HCT116 (cell line): Measurements from ENCODE around the gene ZNF783. TPM values are rescaled to one million over a fixed set of nuclear protein-coding genes. Genes with fewer than 3 reads are reported as not detected.

ENCODE experiments used
- ATAC-seq: fragments of 200-7000 bp; cut with Tn5 transposase; 2 replicates; pipeline ENCODE4 v1.9.1; 2020; ENCODE audit warnings: mild to moderate bottlenecking, moderate library complexity
- BruUV-seq: library from RNA; stranded (reverse); fragments of 400-500 nt; replicated peaks from 2 replicates; lab custom pipeline; 2021; lab: Mats Ljungman, UMichigan
- CTCF ChIA-PET: fragments of 300-600 bp; sonication (Branson Sonifier 250); formaldehyde crosslinking; loops from one replicate; lab custom pipeline; 2021; ENCODE audit warnings: antibody characterized with exemption; lab: Charles Lee
- POLR2A ChIA-PET: fragments of 300-600, 350-600 bp; sonication (Branson Sonifier 250); formaldehyde crosslinking; loops from one replicate; lab custom pipeline; 2021; ENCODE audit warnings: antibody characterized with exemption; lab: Charles Lee
- RAD21 ChIA-PET, 2 experiments: fragments of 300-600 bp; sonication (Branson Sonifier 250); formaldehyde crosslinking; loops; one replicate each; lab custom pipeline; 2023; ENCODE audit warnings: low total read pairs in 2 of 2; ENCODE audit not compliant: uncharacterized antibody in 2 of 2, unreplicated experiment in 2 of 2, low non-redundant PET in 1 of 2; lab: Charles Lee
- DNase-seq: peaks from one replicate; pipeline ENCODE4 v3.0.0-alpha.2; 2010; ENCODE audit warnings: low read depth, low spot score
- H2AFZ ChIP-seq: fragments of 200-600 bp; shearing (Covaris generic), sonication (generic); 2 replicates; pipeline ENCODE4 v1.6.1; 2017; ENCODE audit warnings: low read depth, mixed run types, mixed read lengths, antibody characterized with exemption, low read length; ENCODE audit not compliant: poor library complexity, severe bottlenecking
- H3K27ac ChIP-seq: 2 replicates; pipeline ENCODE4 v1.5.1; 2012; ENCODE audit warnings: low read depth, low read length
- H3K27me3 ChIP-seq: fragments of 200-600 bp; sonication (generic); 2 replicates; pipeline ENCODE4 v1.6.1; 2016; ENCODE audit warnings: mixed run types, low read length, mixed read lengths; ENCODE audit not compliant: insufficient read depth
- H3K36me3 ChIP-seq, 2 experiments: fragments of 200-500 bp in 1 of 2; fragments of 200-600 bp in 1 of 2; sonication (Bioruptor generic) in 1 of 2; sonication (generic) in 1 of 2; 2 replicates each; pipeline versions ENCODE4 v1.5.1 to v1.6.1; 2014 to 2016; ENCODE audit warnings: low read length in 2 of 2, inconsistent platforms in 1 of 2, mixed read lengths in 1 of 2, mixed run types in 1 of 2; ENCODE audit not compliant: insufficient read depth in 2 of 2, control insufficient read depth in 1 of 2
- H3K4me1 ChIP-seq, 2 experiments: fragments of 200-600 bp in 1 of 2; sonication (generic) in 1 of 2; 2 replicates each; pipeline versions ENCODE4 v1.5.1 to v1.6.1; 2012 to 2017; ENCODE audit warnings: low read length in 2 of 2, inconsistent platforms in 1 of 2, mild to moderate bottlenecking in 1 of 2, mixed read lengths in 1 of 2, mixed run types in 1 of 2, moderate library complexity in 1 of 2; ENCODE audit not compliant: insufficient read depth in 2 of 2, control insufficient read depth in 1 of 2
- H3K4me2 ChIP-seq: fragments of 200-600 bp; sonication (generic); 2 replicates; pipeline ENCODE4 v1.6.1; 2017; ENCODE audit warnings: mixed run types, low read length, mixed read lengths
- H3K4me3 ChIP-seq, 2 experiments: fragments of 200-600 bp in 1 of 2; sonication (generic) in 1 of 2; replicated peaks in 1 of 2; 2 replicates each; pipeline ENCODE4 v1.5.1; 2011 to 2016; ENCODE audit warnings: low read length in 2 of 2, control low read depth in 1 of 2, low read depth in 1 of 2, mild to moderate bottlenecking in 1 of 2, mixed read lengths in 1 of 2, mixed run types in 1 of 2
- H3K79me2 ChIP-seq: fragments of 200-600 bp; sonication (generic); 2 replicates; pipeline ENCODE4 v1.6.1; 2017; ENCODE audit warnings: mild to moderate bottlenecking, mixed run types, low read length, moderate library complexity, mixed read lengths; ENCODE audit not compliant: insufficient read depth
- H3K9ac ChIP-seq: fragments of 200-600 bp; sonication (generic); 2 replicates; pipeline ENCODE4 v1.6.1; 2016; ENCODE audit warnings: low read length, mixed read lengths
- H3K9me2 ChIP-seq: fragments of 200-600 bp; sonication (generic), shearing (Covaris generic); 2 replicates; pipeline ENCODE4 v1.6.1; 2017; ENCODE audit warnings: mixed run types, mild to moderate bottlenecking, moderate library complexity; ENCODE audit not compliant: insufficient read depth
- H3K9me3 ChIP-seq, 2 experiments: fragments of 200-500 bp in 1 of 2; fragments of 200-600 bp in 1 of 2; sonication (Bioruptor generic) in 1 of 2; sonication (generic) in 1 of 2; 2 replicates each; pipeline ENCODE4 v1.6.1; 2014 to 2017; ENCODE audit warnings: low read length in 2 of 2, mixed read lengths in 2 of 2, inconsistent platforms in 1 of 2, low read depth in 1 of 2, mild to moderate bottlenecking in 1 of 2, mixed run types in 1 of 2, moderate library complexity in 1 of 2; ENCODE audit not compliant: control insufficient read depth in 1 of 2, insufficient read depth in 1 of 2
- H4K20me1 ChIP-seq: fragments of 200-600 bp; sonication (generic), shearing (Covaris generic); 2 replicates; pipeline ENCODE4 v1.6.1; 2017; ENCODE audit warnings: mixed run types, mild to moderate bottlenecking, moderate library complexity; ENCODE audit not compliant: insufficient read depth
- CBX3 ChIP-seq: IDR thresholded peaks from 2 replicates; pipeline ENCODE4 v1.6.1; 2012; ENCODE audit warnings: low read depth
- CEBPB ChIP-seq: IDR thresholded peaks from 2 replicates; pipeline ENCODE4 v1.6.1; 2012; ENCODE audit warnings: low read depth
- EGR1 ChIP-seq: IDR thresholded peaks from 2 replicates; pipeline ENCODE4 v1.6.1; 2012; ENCODE audit warnings: low read depth
- POLR2AphosphoS5 ChIP-seq: IDR thresholded peaks from 2 replicates; pipeline ENCODE4 v1.6.1; 2011; ENCODE audit warnings: mild to moderate bottlenecking, low read depth, low read length, moderate library complexity
- RAD21 ChIP-seq: IDR thresholded peaks from 2 replicates; pipeline ENCODE4 v1.6.1; 2012; ENCODE audit warnings: low read depth, mild to moderate bottlenecking
- SP1 ChIP-seq: IDR thresholded peaks from 2 replicates; pipeline ENCODE4 v1.6.1; 2012; ENCODE audit warnings: low read depth
- SRF ChIP-seq: IDR thresholded peaks from 2 replicates; pipeline ENCODE4 v1.6.1; 2012; ENCODE audit warnings: low read depth
- TCF7L2 ChIP-seq: IDR thresholded peaks from 2 replicates; pipeline ENCODE4 v1.7.0; 2011; ENCODE audit warnings: borderline replicate concordance, inconsistent platforms; ENCODE audit not compliant: insufficient read depth, insufficient read length; ENCODE audit errors: extremely low read depth
- YY1 ChIP-seq: IDR thresholded peaks from 2 replicates; pipeline ENCODE4 v1.6.1; 2011; ENCODE audit warnings: low read length, low read depth, moderate library complexity, mild to moderate bottlenecking; ENCODE audit not compliant: insufficient replicate concordance; ENCODE audit errors: extremely low read depth
- ZBTB33 ChIP-seq: IDR thresholded peaks from 2 replicates; pipeline ENCODE4 v1.6.1; 2011; ENCODE audit warnings: mild to moderate bottlenecking, low read length, moderate library complexity; ENCODE audit not compliant: insufficient replicate concordance; ENCODE audit errors: extremely low read depth
- ZFX ChIP-seq: fragments of 450-650 bp; IDR thresholded peaks from 2 replicates; pipeline ENCODE4 v1.6.1; 2017
- intact Hi-C: fragments of 100-400 bp; cut with micrococcal nuclease; formaldehyde crosslinking; loops from 2 replicates; pipeline ENCODE4 v1.10.0; 2022
- total RNA-seq: library from RNA; stranded (reverse); gene quantifications from one replicate; pipeline ENCODE4 v1.2.1, GENCODE V29; 2021; ENCODE audit not compliant: unreplicated experiment

ZNF783 gene
- total RNA-seq, 1 experiment from 2014 or later: 12.5 TPM

GRCh38 chr7:149220534-149220933, 41.5 kb upstream of the ZNF783 start:
- H3K79me2 ChIP-seq: no peaks in the 10 kb centered on the region; the same call in 1 of the 2 replicates
- H4K20me1 ChIP-seq: no peaks in the 10 kb centered on the region
- POLR2A ChIA-PET: no interaction called here
- peaks cover 16 to 33% of the 10 kb centered on the region in 2 experiments; a peak in 2 of 4 replicates for H3K36me3 ChIP-seq
- BruUV-seq: no TSS peak
- H3K4me1 ChIP-seq: no peaks in the 10 kb centered on the region
- DNase-seq (no peak), ATAC-seq (no peak)
- TF ChIP-seq TCF7L2: no peak
- no peak for TF ChIP-seq SP1
- no peak for TF ChIP-seq ZBTB33
- TF ChIP-seq YY1: no peak
- no peak for TF ChIP-seq CBX3
- no peak for TF ChIP-seq ZFX
- no peak for TF ChIP-seq SRF
- no peak overlapping the region for H3K4me2 ChIP-seq
- RAD21 ChIA-PET: no interaction called here
- H3K27ac ChIP-seq: no peak overlapping the region
- intact Hi-C loops: no loop called here
- H3K9me3 ChIP-seq: no peaks in the 10 kb centered on the region
- CTCF ChIA-PET: no interaction called here
- no peak overlapping the region for H3K4me3 ChIP-seq
- H3K27me3 ChIP-seq: no peaks in the 10 kb centered on the region
- H2AFZ ChIP-seq: no peak overlapping the region
- H3K9me2 ChIP-seq: no peaks in the 10 kb centered on the region
- H3K9ac ChIP-seq: no peak overlapping the region

- H3K4me3 ChIP-seq: no peak overlapping the region
- intact Hi-C loops: no loop called here
- H3K36me3 ChIP-seq: peaks cover 13 to 24% of the 10 kb centered on the region in 2 experiments; a peak in 3 of 4 replicates
- DNase-seq (no peak), ATAC-seq (no peak)
- no peaks in the 10 kb centered on the region for H3K27me3 ChIP-seq
- CTCF ChIA-PET: no interaction called here
- H3K27ac ChIP-seq: no peak overlapping the region
- RAD21 ChIA-PET: no interaction called here
- H2AFZ ChIP-seq: no peak overlapping the region
- no peak overlapping the region for H3K9ac ChIP-seq
- TF ChIP-seq EGR1: no peak
- TF ChIP-seq RAD21: no peak
- TF ChIP-seq CBX3: no peak
- no peak for TF ChIP-seq POLR2AphosphoS5
- no peak for TF ChIP-seq ZBTB33
- TF ChIP-seq YY1: no peak
- no peak for TF ChIP-seq TCF7L2
- TF ChIP-seq CEBPB: no peak
- H3K79me2 ChIP-seq: no peaks in the 10 kb centered on the region
- no TSS peak for BruUV-seq
- no peaks in the 10 kb centered on the region for H3K4me1 ChIP-seq
- H4K20me1 ChIP-seq: no peaks in the 10 kb centered on the region
- POLR2A ChIA-PET: no interaction called here
- no peaks in the 10 kb centered on the region for H3K9me3 ChIP-seq
- H3K9me2 ChIP-seq: no peaks in the 10 kb centered on the region
- no peak overlapping the region for H3K4me2 ChIP-seq
Measured at GRCh38 chr7:149223176-149223575, 38.8 kb upstream of the ZNF783 start.
